GM12878 (cell line): ENCODE measurements around the gene ARPC5L. TPM values are rescaled to one million over a fixed set of nuclear protein-coding genes. Genes with fewer than 3 reads are reported as not detected.

Experiments used
- ATAC-seq: fragments of 200-7000 bp; cut with Tn5 transposase; 3 replicates; pipeline ENCODE4 v1.9.1; 2020; ENCODE audit warnings: mild to moderate bottlenecking, moderate library complexity
- BruUV-seq: library from RNA; stranded (reverse); fragments of 400-500 nt; replicated peaks from 2 replicates; lab custom pipeline; 2021; lab: Mats Ljungman, UMichigan
- CTCF ChIA-PET: fragments of 300-600 bp; sonication (Branson Sonifier 250); formaldehyde crosslinking; extraction: SDS; loops from one replicate; lab custom pipeline; 2021; ENCODE audit warnings: inconsistent platforms; lab: Yijun Ruan, JAX
- POLR2A ChIA-PET: fragments of 350-600 bp; formaldehyde crosslinking; extraction: SDS; loops from one replicate; lab custom pipeline; 2021; ENCODE audit warnings: inconsistent platforms; lab: Charles Lee
- RAD21 ChIA-PET: fragments of 300-600 bp; sonication (Branson Sonifier 250); formaldehyde crosslinking; loops from one replicate; lab custom pipeline; 2023; ENCODE audit warnings: antibody characterized with exemption; ENCODE audit not compliant: unreplicated experiment; lab: Charles Lee
- SMC1A ChIA-PET: fragments of 300-600 bp; sonication (Branson Sonifier 250); formaldehyde crosslinking; loops from one replicate; lab custom pipeline; 2023; ENCODE audit not compliant: unreplicated experiment, uncharacterized antibody; lab: Charles Lee
- DNase-seq: peaks from one replicate; pipeline ENCODE4 v3.0.0-alpha.2; 2011; ENCODE audit warnings: low read depth, low spot score
- FAIRE-seq: peaks from 3 replicates; lab custom pipeline; 2011; peaks lifted over from hg19 to GRCh38; lab: Jason Lieb, UNC
- H2AFZ ChIP-seq: 2 replicates; pipeline ENCODE4 v1.6.0; 2011; ENCODE audit warnings: low read depth, low read length, control low read depth; ENCODE audit not compliant: control insufficient read depth
- H3K27ac ChIP-seq: 2 replicates; pipeline ENCODE4 v1.5.1; 2011; ENCODE audit warnings: control low read depth; ENCODE audit not compliant: control insufficient read depth, insufficient read depth
- H3K27me3 ChIP-seq, 2 experiments: replicated peaks in 1 of 2; 2 replicates each; pipeline versions ENCODE4 v1.6.0 to v1.6.1; 2011; ENCODE audit warnings: low read length in 1 of 2; ENCODE audit not compliant: control insufficient read depth in 2 of 2, insufficient read depth in 2 of 2
- H3K36me3 ChIP-seq, 2 experiments: 2 replicates each; pipeline ENCODE4 v1.5.1; 2011; ENCODE audit warnings: low read length in 1 of 2; ENCODE audit not compliant: control insufficient read depth in 2 of 2, insufficient read depth in 2 of 2
- H3K4me1 ChIP-seq: 2 replicates; pipeline ENCODE4 v1.6.1; 2011; ENCODE audit warnings: mild to moderate bottlenecking, low read length, moderate library complexity, mixed read lengths; ENCODE audit not compliant: control insufficient read depth, insufficient read depth
- H3K4me2 ChIP-seq: 2 replicates; pipeline ENCODE4 v1.6.0; 2011; ENCODE audit warnings: control low read depth; ENCODE audit not compliant: control insufficient read depth, insufficient read depth
- H3K4me3 ChIP-seq: fragments of 200-600 bp; sonication (generic); 2 replicates; pipeline ENCODE4 v1.5.1; 2016
- H3K79me2 ChIP-seq: 2 replicates; pipeline ENCODE4 v1.6.0; 2011; ENCODE audit warnings: low read length; ENCODE audit not compliant: control insufficient read depth, insufficient read depth
- H3K9ac ChIP-seq: 2 replicates; pipeline ENCODE4 v1.8.0; 2011; ENCODE audit warnings: low read length, control low read depth, mixed read lengths; ENCODE audit not compliant: control insufficient read depth, insufficient read depth
- H3K9me3 ChIP-seq: replicated peaks from 3 replicates; pipeline ENCODE4 v1.5.1; 2011; ENCODE audit warnings: mild to moderate bottlenecking, low read length; ENCODE audit not compliant: control insufficient read depth, insufficient read depth
- H4K20me1 ChIP-seq: 2 replicates; pipeline ENCODE4 v1.6.0; 2011; ENCODE audit not compliant: control insufficient read depth, insufficient read depth
- CHD1 ChIP-seq: IDR thresholded peaks from 2 replicates; pipeline ENCODE4 v1.6.1; 2012; ENCODE audit warnings: low read depth, low read length, improper control_type of control experiment
- CHD2 ChIP-seq: IDR thresholded peaks from 2 replicates; pipeline ENCODE4 v1.6.1; 2011; ENCODE audit warnings: low read depth, low read length, improper control_type of control experiment, borderline replicate concordance
- CREB1 ChIP-seq: IDR thresholded peaks from 2 replicates; pipeline ENCODE4 v1.6.1; 2012; ENCODE audit warnings: low read depth, mild to moderate bottlenecking, inconsistent platforms
- ELK1 ChIP-seq: IDR thresholded peaks from 2 replicates; pipeline ENCODE4 v1.6.1; 2012; ENCODE audit warnings: low read depth, low read length, improper control_type of control experiment
- NFIC ChIP-seq: IDR thresholded peaks from 2 replicates; pipeline ENCODE4 v1.6.1; 2012; ENCODE audit warnings: low read depth, mild to moderate bottlenecking, inconsistent platforms, low read length, moderate library complexity
- POU2F2 ChIP-seq: IDR thresholded peaks from 3 replicates; pipeline ENCODE4 v1.6.1; 2011; ENCODE audit warnings: low read depth, mild to moderate bottlenecking, low read length, borderline replicate concordance
- RELB ChIP-seq: fragments of 450-650 bp; IDR thresholded peaks from 2 replicates; pipeline ENCODE4 v1.6.1; 2017; ENCODE audit warnings: low read depth, mild to moderate bottlenecking, moderate library complexity
- SPI1 ChIP-seq: IDR thresholded peaks from 2 replicates; pipeline ENCODE4 v1.6.1; 2011; ENCODE audit warnings: low read depth, mild to moderate bottlenecking, low read length, moderate library complexity, borderline replicate concordance; ENCODE audit not compliant: insufficient read depth
- TCF12 ChIP-seq: IDR thresholded peaks from 2 replicates; pipeline ENCODE4 v1.6.1; 2011; ENCODE audit warnings: low read depth, mild to moderate bottlenecking, low read length
- ZBTB11 ChIP-seq: fragments of 450-650 bp; formaldehyde crosslinking; IDR thresholded peaks from 2 replicates; pipeline ENCODE4 v1.5.0; 2022; ENCODE audit warnings: mild to moderate bottlenecking, missing genetic modification characterization
- ZNF217 ChIP-seq: fragments of 450-650 bp; IDR thresholded peaks from 2 replicates; pipeline ENCODE4 v1.6.1; 2017; ENCODE audit warnings: antibody characterized with exemption, mild to moderate bottlenecking
- WGBS: methylation state at CpG from one replicate; pipeline ENCODE4 v1.1.6; 2016; ENCODE audit warnings: low lambda C conversion rate; ENCODE audit not compliant: insufficient replicate concordance, insufficient coverage; ENCODE audit errors: missing lambda C conversion rate; 5-methylcytosine and 5-hydroxymethylcytosine counted together
- in situ Hi-C: fragments of 300-500 bp; cut with MboI; formaldehyde crosslinking; loops from 9 replicates; pipeline ENCODE4 v1.14.3; 2018; ENCODE audit warnings: mixed read lengths
- intact Hi-C: fragments of 100-400 bp; cut with micrococcal nuclease; formaldehyde crosslinking; loops from one replicate; pipeline ENCODE4 v1.14.2; 2022; ENCODE audit not compliant: unreplicated experiment
- polyA plus RNA-seq, 11 experiments: library from polyadenylated mRNA; depleted of rRNA in 4 of 11; unstranded in 6 of 11; stranded (reverse) in 5 of 11; fragments of >200 nt; fragmentation: Nextera tagmentation in 4 of 11; fragmentation: Illumina TruSeq in 1 of 11; extraction: Ambion mirVana in 4 of 11; extraction: Trizol in 1 of 11; gene quantifications; 1 replicate in 1 of 11; 2 replicates in 10 of 11; pipeline versions ENCODE4 v1.2.1 to v1.2.3, GENCODE V29; 2011 to 2016; ENCODE audit warnings: inconsistent platforms in 2 of 11, missing spikeins in 2 of 11, low read depth in 1 of 11
- total RNA-seq, 4 experiments: library from RNA; depleted of rRNA in 3 of 4; stranded (reverse); fragments of >200 nt in 3 of 4; fragmentation: Illumina TruSeq in 1 of 4; extraction: Trizol in 1 of 4; gene quantifications; 2 replicates each; pipeline versions ENCODE4 v1.2.1 to v1.2.3, GENCODE V29; 2013 to 2021

The ARPC5L gene
- total and polyA plus RNA-seq, 10 of the 15 experiments (the other 5 are each of a cell fraction or from before 2014, with no cell fraction given), result 42.3 to 207 (median 104) TPM

GRCh38 chr9:124812441-124812876 is 49.5 kb upstream of the ARPC5L start:
- no peak overlapping the region for H3K9ac ChIP-seq
- no peak overlapping the region for H3K27ac ChIP-seq
- no peak overlapping the region for H3K4me2 ChIP-seq
- ChIA-PET POLR2A (interaction anchor here (0.9 kb wide), 1 partner anchor 79 kb away, joined by 3 read pairs; no protein-coding TSS in a partner anchor), SMC1A (no interaction called here), CTCF (interaction anchor here (0.7 to 1.0 kb wide), 2 partner anchors 28 to 47 kb away, joined by 3 read pairs; no protein-coding TSS in a partner anchor), RAD21 (interaction anchor here (0.6 kb wide), 1 partner anchor 10 kb away, joined by 3 read pairs; no protein-coding TSS in a partner anchor)
- no peaks in the 10 kb centered on the region for H3K79me2 ChIP-seq
- intact Hi-C loops (no loop called here), in situ Hi-C loops (no loop called here)
- H3K4me3 ChIP-seq, result no peak overlapping the region
- no peaks in the 10 kb centered on the region for H3K9me3 ChIP-seq
- H3K36me3 ChIP-seq, result no peaks in the 10 kb centered on the region
- no peaks in the 10 kb centered on the region for H3K4me1 ChIP-seq
- no peaks in the 10 kb centered on the region for H4K20me1 ChIP-seq
- BruUV-seq, result no TSS peak
- WGBS, result 64% methylated on average over 6 of the region's 6 CpGs
- no peaks in the 10 kb centered on the region for H3K27me3 ChIP-seq
- ATAC-seq (no peak; the same call in 2 of the 3 replicates), FAIRE-seq (no peak), DNase-seq (no peak)
- H2AFZ ChIP-seq, result no peak overlapping the region
- TF ChIP-seq NFIC (no peak), CHD1 (no peak), POU2F2 (no peak), ZNF217 (no peak), CREB1 (0 out of 2 replicates have a peak, but pooled peaks have one; percentile 28)

- no peak overlapping the region for H3K4me3 ChIP-seq
- H2AFZ ChIP-seq, result no peak overlapping the region
- H3K27me3 ChIP-seq, result no peaks in the 10 kb centered on the region
- H3K27ac ChIP-seq, result no peak overlapping the region
- ChIA-PET SMC1A (interaction anchor here (0.9 to 2.0 kb wide), 4 partner anchors 9 to 16 kb away, joined by 3 to 6 read pairs (median 5); no protein-coding TSS in a partner anchor), RAD21 (no interaction called here), POLR2A (interaction anchor here (0.9 kb wide), 1 partner anchor 79 kb away, joined by 3 read pairs; no protein-coding TSS in a partner anchor), CTCF (interaction anchor here (0.9 to 1.4 kb wide), 2 partner anchors 10 to 33 kb away, joined by 3 to 6 read pairs; no protein-coding TSS in a partner anchor)
- FAIRE-seq (no peak), ATAC-seq (no peak), DNase-seq (no peak)
- H3K4me2 ChIP-seq, result no peak overlapping the region
- intact Hi-C loops, result no loop called here
- in situ Hi-C loops, result no loop called here
- H3K36me3 ChIP-seq, result no peaks in the 10 kb centered on the region
- H3K79me2 ChIP-seq, result no peaks in the 10 kb centered on the region
- H3K4me1 ChIP-seq, result no peaks in the 10 kb centered on the region
- H4K20me1 ChIP-seq, result no peaks in the 10 kb centered on the region
- H3K9ac ChIP-seq, result no peak overlapping the region
- no TSS peak for BruUV-seq
- WGBS, result 82% methylated on average over 7 of the region's 7 CpGs
- no peaks in the 10 kb centered on the region for H3K9me3 ChIP-seq
- TF ChIP-seq RELB, result no peak
- TF ChIP-seq TCF12, result no peak
- no peak for TF ChIP-seq SPI1
- TF ChIP-seq ELK1, result no peak
- TF ChIP-seq ZBTB11 (CRISPR knock-in tag), result no peak
- no peak for TF ChIP-seq CHD2
Observed at GRCh38 chr9:124813041-124813440, 48.9 kb upstream of the ARPC5L start.
